NCI-H2081 treated with DMSO at 0.1 percent for 48 hours (cell line): ENCODE measurements around the gene RABGAP1L.
"Not testable (repeated sequence)": the region's sequence is repeated elsewhere in the genome, so short reads cannot be mapped to it uniquely, and the experiment has no call there.

ENCODE experiments used
- DNase-seq: peaks from one replicate; lab custom pipeline; 2025; lab: John Stamatoyannopoulos, UW

The RABGAP1L gene

DNA sequence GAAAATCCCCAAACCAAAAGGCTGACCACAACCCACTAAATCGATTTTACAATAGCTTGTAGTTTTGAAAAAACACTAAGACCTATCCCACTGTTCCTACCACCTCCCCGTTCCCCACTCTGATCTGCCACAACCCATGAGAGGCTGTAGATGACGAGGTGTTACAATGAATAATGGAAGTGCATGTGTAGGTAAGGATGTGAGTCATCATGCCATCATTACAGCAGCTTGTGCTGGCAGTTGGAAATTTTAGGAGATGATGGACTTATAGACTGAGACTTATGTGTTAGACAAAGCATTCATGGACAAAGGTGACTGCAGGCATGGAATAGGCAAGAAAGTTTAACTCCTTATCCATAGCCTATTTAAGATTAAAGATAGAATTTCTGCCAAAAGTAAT, 655.7 kb downstream of the RABGAP1L start:
- DNase-seq: no peak

DNA sequence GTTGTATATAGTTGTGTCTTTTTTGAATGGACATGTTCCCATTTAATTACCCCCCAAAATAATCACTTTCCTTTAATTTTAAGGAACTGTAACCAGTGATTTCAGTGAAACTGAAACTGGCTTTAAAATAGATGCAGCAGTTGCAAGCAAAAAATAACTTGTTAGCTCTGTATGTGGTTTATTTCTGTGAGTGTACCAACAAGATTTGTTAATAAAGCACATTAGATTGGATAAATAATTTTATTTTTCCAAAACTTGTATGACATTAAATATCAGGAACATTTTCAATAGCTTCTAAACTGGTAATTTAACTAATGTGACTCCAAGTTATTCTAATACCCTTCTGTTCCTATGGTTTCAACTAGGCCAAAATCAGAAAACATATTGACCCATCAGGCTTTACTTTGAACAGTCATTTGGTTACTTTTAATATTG, 656.2 kb downstream of the RABGAP1L start:
- DNase-seq: no peak

DNA sequence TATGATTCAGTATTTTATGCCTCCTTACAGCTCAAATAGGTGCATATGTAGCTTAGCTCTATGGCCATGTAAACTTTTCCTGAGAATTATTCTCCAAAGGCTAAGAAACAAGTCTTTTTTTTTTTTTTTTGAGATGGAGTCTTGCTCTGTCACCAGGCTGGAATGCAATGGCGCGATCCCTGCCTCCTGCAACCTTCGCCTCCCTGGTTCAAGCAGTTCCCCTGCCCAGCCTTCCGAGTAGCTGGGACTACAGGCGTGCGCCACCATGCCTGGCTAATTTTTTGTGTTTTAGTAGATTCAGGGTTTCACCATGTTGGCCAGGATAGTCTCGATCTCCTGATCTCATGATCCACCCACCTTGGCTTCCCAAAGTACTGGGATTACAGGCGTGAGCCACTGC, 657.3 kb downstream of the RABGAP1L start:
- not testable (repeated sequence) for DNase-seq

- no peak for DNase-seq
Measured at GRCh38 chr1:174818014-174818616, 658.8 kb downstream of the RABGAP1L start.

GRCh38 chr1:174818951-174819350, 659.6 kb downstream of the RABGAP1L start:
- DNase-seq: no peak

GRCh38 chr1:174819596-174819995, 660.3 kb downstream of the RABGAP1L start:
- no peak for DNase-seq

DNA sequence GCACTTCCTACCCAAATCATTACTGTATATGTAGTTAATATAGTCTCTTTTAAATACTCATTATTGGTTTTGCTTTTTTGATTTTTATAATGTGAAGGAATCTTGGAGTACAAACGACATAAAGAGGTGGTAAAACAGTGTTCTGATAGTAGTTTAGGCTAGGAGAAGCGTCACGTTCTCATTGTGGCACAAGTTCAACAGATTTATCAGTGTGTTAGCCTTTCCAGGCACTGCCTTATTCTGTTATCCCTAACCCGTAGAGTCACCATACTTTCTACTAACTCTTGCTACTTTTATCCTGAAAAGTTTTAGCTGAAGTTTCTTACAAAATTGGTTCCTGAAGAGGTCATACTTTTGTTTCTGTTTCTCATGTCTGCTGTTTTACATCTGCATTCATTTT, 665.8 kb downstream of the RABGAP1L start:
- DNase-seq: no peak

DNA sequence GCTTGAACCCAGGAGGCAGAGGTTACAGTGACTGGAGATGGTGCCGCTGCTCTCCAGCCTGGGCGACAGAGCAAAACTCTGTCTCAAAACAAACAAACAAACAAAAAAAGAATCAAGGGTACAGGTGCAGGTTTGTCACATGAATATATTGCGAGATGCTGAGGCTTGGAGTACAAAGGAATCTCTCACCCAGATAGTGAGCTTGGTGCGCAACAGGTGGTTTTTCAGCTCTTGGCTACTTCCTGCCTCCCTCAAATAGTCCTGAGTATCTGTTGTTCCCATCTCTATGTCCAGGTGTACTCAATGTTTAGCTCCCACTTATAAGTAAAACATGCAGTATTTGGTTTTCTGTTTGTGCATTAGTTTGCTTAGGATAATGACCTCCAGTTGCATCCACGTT, 666.5 kb downstream of the RABGAP1L start:
- no peak for DNase-seq

DNA sequence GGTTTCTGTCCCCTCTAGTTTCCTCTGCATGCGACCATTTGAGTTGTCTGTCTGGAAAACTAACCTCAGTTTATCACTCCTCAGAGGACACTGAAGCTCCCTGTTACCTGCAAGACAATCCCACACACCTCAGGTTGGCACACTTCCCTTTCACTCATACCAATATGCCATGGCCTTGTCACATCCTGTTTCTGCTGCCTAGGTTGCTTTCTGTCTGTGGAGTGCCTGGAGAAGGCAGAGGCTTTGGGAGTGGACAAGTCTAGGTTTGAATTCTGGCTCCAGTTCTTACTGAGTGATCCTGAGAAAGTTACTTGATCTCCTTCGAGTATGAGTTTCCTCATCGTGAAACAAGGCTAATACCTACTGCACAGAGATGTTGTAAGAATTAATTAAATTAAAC, 668.9 kb downstream of the RABGAP1L start:
- DNase-seq: no peak

- DNase-seq: no peak
Measured at GRCh38 chr1:174829990-174830389, 670.7 kb downstream of the RABGAP1L start.

DNA sequence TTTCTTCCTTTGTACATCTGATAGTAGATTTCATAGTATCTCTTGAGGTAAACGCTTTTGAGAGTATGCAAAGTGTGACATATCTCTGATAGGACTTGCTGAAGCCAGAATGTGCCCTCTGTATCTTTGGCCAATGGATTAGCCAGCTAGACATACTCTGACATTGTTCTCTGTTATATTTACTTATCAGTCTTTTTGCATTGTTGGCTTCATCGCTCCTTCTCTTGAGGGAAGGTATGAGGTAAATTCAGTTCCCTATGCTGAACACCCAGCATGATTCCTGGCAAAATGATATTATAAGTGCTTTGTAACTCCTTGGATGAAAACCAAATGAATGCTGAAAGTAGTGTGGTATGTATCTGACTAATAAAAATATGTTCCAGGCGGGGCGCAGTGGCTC, 677.2 kb downstream of the RABGAP1L start:
- DNase-seq: no peak

DNA sequence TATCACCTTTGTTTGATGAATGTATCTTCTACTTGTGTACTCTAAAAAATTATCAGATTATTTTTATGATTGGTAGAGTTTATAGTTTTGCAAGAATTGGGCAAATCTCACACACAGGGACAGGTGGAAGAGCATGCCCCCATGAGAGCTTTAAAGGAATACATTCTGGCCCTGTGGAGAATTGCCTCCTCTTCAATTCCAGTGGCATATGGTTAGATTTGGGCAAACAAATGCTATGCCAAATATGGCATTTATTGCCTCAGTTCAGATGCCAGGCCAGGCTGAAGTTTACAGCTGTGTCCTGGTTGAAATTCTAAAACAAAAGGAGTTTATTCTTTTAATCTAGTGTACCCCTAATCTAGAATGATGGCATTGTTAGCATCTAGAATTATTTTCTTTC, 678.1 kb downstream of the RABGAP1L start:
- DNase-seq: no peak

GRCh38 chr1:174839211-174839610, 679.9 kb downstream of the RABGAP1L start:
- no peak for DNase-seq

GRCh38 chr1:174841747-174842146, 682.4 kb downstream of the RABGAP1L start:
- DNase-seq: no peak

DNA sequence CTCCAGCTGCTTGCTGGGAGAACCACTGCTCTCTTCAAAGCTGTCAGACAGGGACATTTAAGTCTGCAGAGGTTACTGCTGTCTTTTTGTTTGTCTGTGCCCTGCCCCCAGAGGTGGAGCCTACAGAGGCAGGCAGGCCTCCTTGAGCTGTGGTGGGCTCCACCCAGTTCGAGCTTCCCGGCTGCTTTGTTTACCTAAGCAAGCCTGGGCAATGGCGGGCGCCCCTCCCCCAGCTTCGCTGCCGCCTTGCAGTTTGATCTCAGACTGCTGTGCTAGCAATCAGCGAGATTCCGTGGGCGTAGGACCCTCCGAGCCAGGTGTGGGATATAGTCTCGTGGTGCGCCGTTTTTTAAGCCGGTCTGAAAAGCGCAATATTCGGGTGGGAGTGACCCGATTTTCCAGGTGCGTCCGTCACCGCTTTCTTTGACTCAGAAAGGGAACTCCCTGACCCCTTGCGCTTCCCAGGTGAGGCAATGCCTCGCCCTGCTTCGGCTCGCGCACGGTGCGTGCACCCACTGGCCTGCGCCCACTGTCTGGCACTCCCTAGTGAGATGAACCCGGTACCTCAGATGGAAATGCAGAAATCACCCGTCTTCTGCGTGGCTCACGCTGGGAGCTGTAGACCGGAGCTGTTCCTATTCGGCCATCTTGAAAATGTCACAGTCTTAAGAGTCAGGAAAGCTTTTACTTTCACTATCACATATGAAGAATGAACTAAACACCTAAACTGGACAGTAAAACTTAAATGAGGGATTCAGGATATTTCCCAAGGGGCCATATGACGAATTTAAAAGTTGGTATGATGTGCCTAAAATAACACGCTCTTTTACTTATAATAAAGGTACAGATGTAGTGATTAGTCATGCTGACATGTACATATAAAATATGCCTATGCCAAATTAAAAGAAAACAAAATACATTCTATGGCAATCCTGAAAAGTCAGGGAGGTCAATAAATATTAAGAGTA, 689.6 kb downstream of the RABGAP1L start:
- DNase-seq: peak; percentile 3

- no peak for DNase-seq
Measured at GRCh38 chr1:174850726-174851125, 691.4 kb downstream of the RABGAP1L start.

- no peak for DNase-seq
Measured at GRCh38 chr1:174858301-174858700, 699.0 kb downstream of the RABGAP1L start.

DNA sequence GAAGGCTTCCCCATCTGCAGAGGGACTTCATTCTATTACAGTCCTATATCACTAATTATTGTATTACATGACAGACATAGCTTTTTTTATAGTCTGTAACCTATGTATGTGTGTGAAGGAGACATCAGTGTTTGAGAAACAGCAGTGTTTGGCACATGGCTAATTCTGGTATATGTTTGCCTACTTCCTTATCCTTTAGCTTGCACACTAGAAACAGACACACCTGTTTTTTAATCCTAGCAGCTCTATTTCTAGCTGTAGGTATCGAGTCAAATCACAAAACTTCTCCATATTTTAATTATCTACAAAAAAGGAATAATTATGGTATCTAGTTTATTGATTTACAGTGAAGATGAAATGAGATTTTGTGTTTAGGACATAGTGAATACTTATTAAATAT, 711.0 kb downstream of the RABGAP1L start:
- no peak for DNase-seq

DNA sequence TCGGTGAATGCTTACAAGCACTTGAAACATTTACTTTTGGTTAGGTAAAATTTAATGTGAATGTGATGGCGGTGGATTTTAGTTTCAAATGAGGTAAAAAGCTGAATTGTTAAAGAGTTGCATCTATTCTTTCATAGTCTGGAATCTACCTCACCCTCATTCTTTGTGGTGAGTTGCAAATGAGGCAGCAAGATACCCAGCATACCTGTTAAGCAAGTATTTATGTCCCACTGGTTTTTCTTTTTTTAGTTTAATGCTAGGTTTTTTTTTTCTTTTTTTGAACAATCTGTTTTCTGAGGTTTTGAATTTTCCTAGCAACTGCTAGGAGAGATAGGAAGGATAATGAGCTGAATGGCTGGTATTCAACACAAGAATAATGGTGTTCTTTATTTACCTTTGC, 712.6 kb downstream of the RABGAP1L start:
- no peak for DNase-seq

- no peak for DNase-seq
Measured at GRCh38 chr1:174872615-174873058, 713.3 kb downstream of the RABGAP1L start.

DNA sequence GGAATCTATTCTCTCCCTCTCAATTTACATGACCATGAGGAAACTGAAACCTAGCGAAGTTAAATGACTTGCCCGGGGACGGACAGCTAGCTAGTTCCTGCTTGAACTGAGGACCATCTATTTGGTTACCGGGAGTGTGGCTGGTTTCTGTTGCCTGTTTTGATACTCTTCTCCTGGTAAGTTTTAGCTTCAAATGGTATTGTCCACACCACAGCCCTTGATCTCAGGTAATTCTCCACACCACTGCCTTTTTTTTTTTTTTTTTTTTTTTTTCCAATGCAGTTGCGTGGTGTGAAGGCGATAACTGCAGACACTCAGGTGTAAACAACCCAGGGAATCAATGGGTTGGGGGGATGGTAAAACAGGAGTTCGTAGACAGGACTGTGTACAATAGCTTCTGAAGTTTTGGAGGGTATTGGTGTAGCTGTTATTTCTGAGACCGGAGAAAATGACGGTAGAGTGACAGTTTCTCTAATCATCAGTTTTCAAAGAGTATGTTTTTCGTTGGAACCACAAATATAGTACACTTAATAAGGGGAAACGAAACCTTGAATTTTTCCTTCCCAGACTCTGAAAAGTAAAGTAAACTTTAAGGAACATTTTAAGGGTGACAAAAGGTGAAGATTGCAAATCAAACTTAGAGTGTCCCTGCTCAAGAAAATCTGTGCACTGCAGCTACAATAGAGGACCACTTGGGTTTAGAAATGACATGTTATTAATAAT, 715.2 kb downstream of the RABGAP1L start:
- DNase-seq: no peak

DNA sequence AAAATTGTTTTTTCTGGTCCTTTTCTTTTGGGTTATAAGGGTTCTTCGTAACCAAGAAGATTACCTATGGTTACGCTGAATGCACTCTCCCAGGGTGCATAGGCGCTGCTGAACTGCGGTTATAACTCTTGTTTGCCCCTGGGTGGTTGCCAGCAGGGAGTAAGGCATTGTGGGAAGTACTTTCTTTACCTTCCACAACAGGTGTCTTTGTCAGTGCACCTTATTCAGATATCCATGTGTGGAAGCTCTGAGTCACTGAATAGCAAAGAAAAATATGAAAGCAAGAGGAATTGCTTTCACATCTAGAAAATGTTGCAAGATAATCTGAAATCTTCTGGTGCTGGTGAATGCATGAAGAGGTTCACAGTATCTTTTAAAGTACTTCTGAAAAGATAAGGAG, 716.0 kb downstream of the RABGAP1L start:
- peak; percentile 88 for DNase-seq
